Neural progenitor cell (in vitro differentiated cells): Measurements from ENCODE around the gene CDK16.

Experiments
- CTCF ChIP-seq: fragments of 200-600 bp; sonication (generic); IDR thresholded peaks from 2 replicates; pipeline ENCODE4 v1.5.1; 2017; ENCODE audit warnings: antibody characterized with exemption, mild to moderate bottlenecking
- EZH2 ChIP-seq: fragments of 200-600 bp; sonication (generic); IDR thresholded peaks from 2 replicates; pipeline ENCODE4 v1.6.1; 2017; ENCODE audit warnings: antibody characterized with exemption, mild to moderate bottlenecking, moderate library complexity
- EZH2phosphoT487 ChIP-seq: fragments of 200-600 bp; sonication (generic); IDR thresholded peaks from 2 replicates; pipeline ENCODE4 v1.6.1; 2017; ENCODE audit warnings: antibody characterized with exemption

GRCh38 chrX:47180346-47180745, 38.1 kb upstream of the CDK16 start:
- TF ChIP-seq CTCF (no peak), EZH2 (no peak), EZH2phosphoT487 (no peak)
